ENCODE measurements around the gene EFNA5. TPM values are rescaled to one million over a fixed set of nuclear protein-coding genes. Genes with fewer than 3 reads are reported as not detected.

EFNA5 gene
- total and polyA plus RNA-seq, 2 donors, result 2.1 to 18.9 TPM

DNA sequence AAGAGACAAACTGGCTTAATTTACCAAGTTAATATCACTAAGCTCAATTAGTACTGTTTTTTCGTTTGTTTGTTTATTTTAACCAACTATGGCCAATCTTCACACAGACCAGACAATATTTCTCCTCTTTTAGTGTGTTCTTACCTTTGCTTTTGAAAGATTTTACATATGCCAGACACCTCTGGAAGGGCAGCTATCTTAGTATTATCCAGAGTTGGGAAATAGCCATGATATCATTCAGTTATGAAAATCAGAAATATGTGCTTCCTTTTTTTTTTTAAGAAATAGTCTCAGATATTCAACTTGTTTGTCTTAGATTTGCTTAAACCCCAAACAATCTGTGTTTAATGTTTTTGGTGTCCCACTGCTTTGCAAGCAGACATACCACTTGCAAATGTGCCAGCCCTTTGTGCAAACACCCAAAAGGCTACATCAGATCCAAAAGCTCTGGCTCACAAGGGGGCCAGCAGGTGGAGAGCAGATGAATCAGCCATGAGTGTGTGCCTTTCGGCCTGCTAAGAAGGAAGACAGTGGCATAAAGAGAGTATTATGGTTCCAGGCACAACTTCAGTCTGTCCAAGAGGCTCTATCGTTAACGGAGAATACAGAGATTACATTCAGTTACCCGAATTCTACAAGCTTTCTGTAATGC is 147.6 kb downstream of the EFNA5 start:
- H3K36me3 ChIP-seq (ENCODE audit: insufficient read depth), result no peaks in the 10 kb centered on the region
- no peak for DNase-seq (ENCODE audit: extremely low spot score)
- H3K4me1 ChIP-seq (ENCODE audit: insufficient read depth), result no peaks in the 10 kb centered on the region
- no peak overlapping the region for H3K4me3 ChIP-seq (ENCODE audit: low read depth, low read length)
- no peak overlapping the region for H3K27ac ChIP-seq (ENCODE audit: low read depth)
- 92% methylated on average over 5 of the region's 5 CpGs for WGBS

- no peak for DNase-seq (ENCODE audit: extremely low spot score)
- 98% methylated on average over 4 of the region's 4 CpGs for WGBS
- H3K4me3 ChIP-seq (ENCODE audit: low read depth, low read length), result no peak overlapping the region
- no peaks in the 10 kb centered on the region for H3K4me1 ChIP-seq (ENCODE audit: insufficient read depth)
- no peak overlapping the region for H3K27ac ChIP-seq (ENCODE audit: low read depth)
- H3K36me3 ChIP-seq (ENCODE audit: insufficient read depth), result no peaks in the 10 kb centered on the region
These were observed 148.3 kb downstream of the EFNA5 start for GRCh38 chr5:107522456-107522855.

DNA sequence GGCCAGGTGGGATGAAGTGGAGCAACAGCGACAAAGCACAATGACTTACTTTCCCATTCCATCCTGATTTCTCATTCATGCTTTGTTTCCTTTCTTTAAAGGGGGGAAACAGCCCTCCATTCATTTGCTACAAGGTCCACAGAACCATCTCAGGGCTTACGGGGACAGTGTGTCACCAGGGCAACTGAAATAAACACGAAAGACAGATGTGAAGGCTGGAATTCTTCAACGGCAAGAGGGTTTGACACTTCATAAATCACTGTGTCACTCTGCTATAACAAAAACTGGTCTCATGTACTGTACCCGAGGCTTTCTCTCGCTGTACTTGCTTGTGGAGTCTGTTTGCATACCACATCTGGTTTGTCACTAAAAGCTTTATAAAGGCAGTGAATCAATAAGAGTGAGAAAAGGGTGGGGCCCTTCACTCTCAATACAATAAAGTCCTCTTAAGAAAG is 150.8 kb downstream of the EFNA5 start:
- Histone ChIP-seq H3K36me3 (ENCODE audit: insufficient read depth) (no peaks in the 10 kb centered on the region), H3K4me1 (ENCODE audit: insufficient read depth) (no peaks in the 10 kb centered on the region), H3K4me3 (ENCODE audit: low read depth, low read length) (no peak overlapping the region), H3K27ac (ENCODE audit: low read depth) (no peak overlapping the region)
- no peak for DNase-seq (ENCODE audit: extremely low spot score)
- WGBS, result 20% methylated on average over 6 of the region's 6 CpGs

- WGBS, result 83% methylated on average over 2 of the region's 2 CpGs
- DNase-seq (ENCODE audit: extremely low spot score), result no peak
- H3K4me3 ChIP-seq (ENCODE audit: low read depth, low read length), result no peak overlapping the region
- H3K27ac ChIP-seq (ENCODE audit: low read depth), result no peak overlapping the region
- no peaks in the 10 kb centered on the region for H3K4me1 ChIP-seq (ENCODE audit: insufficient read depth)
- H3K36me3 ChIP-seq (ENCODE audit: insufficient read depth), result no peaks in the 10 kb centered on the region
These were observed 152.1 kb downstream of the EFNA5 start for GRCh38 chr5:107518616-107519015.

DNA sequence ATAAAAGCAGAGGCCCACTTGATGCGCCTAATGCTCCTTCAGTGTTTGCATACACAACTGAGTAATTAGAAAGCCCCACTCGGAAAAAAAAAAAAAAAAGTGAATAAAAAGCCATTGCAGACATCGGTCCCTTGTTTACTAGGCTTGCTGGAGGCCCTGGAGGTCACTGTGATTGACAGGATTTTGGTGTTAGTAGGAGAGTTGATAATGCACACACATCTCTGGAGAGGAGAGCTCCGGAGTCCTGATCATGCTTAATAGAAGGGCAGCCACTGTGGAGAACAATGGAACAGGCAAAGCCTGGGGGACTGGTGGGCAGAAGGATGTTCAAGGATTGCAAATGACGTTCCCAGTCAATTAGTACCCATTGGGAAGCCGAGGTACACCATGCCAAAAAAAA is 152.5 kb downstream of the EFNA5 start:
- no peak overlapping the region for H3K4me3 ChIP-seq (ENCODE audit: low read depth, low read length)
- DNase-seq (ENCODE audit: extremely low spot score), result no peak
- 78% methylated on average over 6 of the region's 6 CpGs for WGBS
- H3K4me1 ChIP-seq (ENCODE audit: insufficient read depth), result no peaks in the 10 kb centered on the region
- no peaks in the 10 kb centered on the region for H3K36me3 ChIP-seq (ENCODE audit: insufficient read depth)
- no peak overlapping the region for H3K27ac ChIP-seq (ENCODE audit: low read depth)

GRCh38 chr5:107517185-107518033 is 153.3 kb downstream of the EFNA5 start:
- 89% methylated on average over 10 of the region's 10 CpGs for WGBS
- Histone ChIP-seq H3K4me1 (ENCODE audit: insufficient read depth) (no peaks in the 10 kb centered on the region), H3K27ac (ENCODE audit: low read depth) (no peak overlapping the region), H3K4me3 (ENCODE audit: low read depth, low read length) (no peak overlapping the region), H3K36me3 (ENCODE audit: insufficient read depth) (no peaks in the 10 kb centered on the region)
- no peak for DNase-seq (ENCODE audit: extremely low spot score)

DNA sequence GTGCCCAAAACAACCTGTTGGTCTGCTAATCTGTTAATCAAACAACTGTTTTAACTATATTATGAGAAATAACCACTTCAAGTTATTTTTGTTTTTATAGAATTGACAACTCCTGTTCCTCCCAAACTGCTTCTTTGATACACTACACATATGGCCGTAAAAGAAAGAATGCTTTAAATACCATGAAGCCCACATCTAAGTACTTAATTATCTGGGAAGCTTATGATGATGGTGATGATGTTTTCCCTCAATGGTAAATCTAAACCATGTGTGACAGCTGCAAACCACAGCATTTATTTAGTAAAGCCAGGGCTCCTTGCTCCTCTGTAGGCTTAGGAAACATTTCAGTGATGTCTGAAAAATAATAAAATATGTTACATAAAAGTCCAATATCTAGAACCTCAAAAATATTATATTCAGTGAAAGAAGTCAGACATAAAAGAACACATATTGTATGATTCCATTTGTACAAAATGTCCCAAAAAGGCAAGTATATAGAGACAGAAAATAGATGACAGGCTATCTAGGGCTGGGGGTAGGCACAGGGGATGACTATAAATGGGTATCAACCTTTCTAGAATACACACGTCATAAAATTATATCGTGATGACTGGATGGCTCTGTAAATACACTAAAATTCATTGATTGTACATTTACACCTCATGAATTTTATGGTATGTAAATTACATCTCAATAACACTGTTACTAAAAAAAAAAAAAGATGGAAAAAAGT is 154.1 kb downstream of the EFNA5 start:
- WGBS, result 67% methylated on average over 3 of the region's 3 CpGs
- Histone ChIP-seq H3K27ac (ENCODE audit: low read depth) (no peak overlapping the region), H3K36me3 (ENCODE audit: insufficient read depth) (no peaks in the 10 kb centered on the region), H3K4me3 (ENCODE audit: low read depth, low read length) (no peak overlapping the region), H3K4me1 (ENCODE audit: insufficient read depth) (no peaks in the 10 kb centered on the region)
- no peak for DNase-seq (ENCODE audit: extremely low spot score)

DNA sequence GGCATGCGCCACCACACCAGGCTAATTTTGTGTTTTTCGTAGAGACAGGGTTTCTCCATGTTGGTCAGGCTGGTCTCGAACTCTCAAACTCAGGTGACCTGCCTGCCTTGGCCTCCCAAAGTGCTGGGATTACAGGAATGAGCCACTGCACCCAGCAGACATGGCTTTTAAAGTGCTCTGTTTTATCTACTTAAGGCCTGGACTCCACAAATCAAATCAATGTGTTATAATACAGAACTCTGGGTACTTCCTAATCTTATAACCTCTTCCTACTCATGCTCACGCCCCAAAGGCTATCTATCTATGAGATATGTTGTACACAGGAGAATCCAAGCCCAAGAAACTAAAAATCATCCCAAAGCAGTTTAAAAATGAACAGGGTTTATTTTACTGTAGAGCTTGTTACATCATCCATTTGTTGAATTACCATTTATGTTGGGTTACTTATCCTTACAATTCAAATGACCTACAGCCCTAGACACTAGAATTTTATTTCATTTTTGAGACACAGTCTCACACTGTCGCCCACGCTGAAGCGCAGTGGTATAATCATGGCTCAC is 155.1 kb downstream of the EFNA5 start:
- no peaks in the 10 kb centered on the region for H3K36me3 ChIP-seq (ENCODE audit: insufficient read depth)
- 97% methylated on average over 7 of the region's 7 CpGs for WGBS
- no peak overlapping the region for H3K4me3 ChIP-seq (ENCODE audit: low read depth, low read length)
- no peaks in the 10 kb centered on the region for H3K4me1 ChIP-seq (ENCODE audit: insufficient read depth)
- no peak overlapping the region for H3K27ac ChIP-seq (ENCODE audit: low read depth)
- DNase-seq (ENCODE audit: extremely low spot score), result no peak

DNA sequence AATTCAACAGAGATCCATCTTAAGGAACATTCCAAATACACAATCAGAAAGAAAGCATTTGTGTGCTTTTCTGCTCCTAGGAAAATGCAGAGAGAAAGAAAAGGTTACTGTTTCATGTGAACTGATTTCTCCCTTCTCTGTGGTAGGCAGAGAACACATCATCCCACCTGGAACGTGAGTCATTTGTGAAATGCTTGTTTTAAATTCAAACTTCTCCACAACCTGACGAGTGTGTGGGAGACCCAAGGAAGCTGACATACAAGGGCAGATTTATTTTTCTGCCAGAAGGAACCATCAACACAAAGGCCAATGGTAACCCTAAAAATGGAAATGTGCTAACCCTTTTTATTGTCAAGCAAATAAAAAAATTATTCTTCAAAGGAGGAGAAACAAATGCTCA is 156.4 kb downstream of the EFNA5 start:
- no peaks in the 10 kb centered on the region for H3K4me1 ChIP-seq (ENCODE audit: insufficient read depth)
- H3K36me3 ChIP-seq (ENCODE audit: insufficient read depth), result no peaks in the 10 kb centered on the region
- no peak overlapping the region for H3K27ac ChIP-seq (ENCODE audit: low read depth)
- no peak overlapping the region for H3K4me3 ChIP-seq (ENCODE audit: low read depth, low read length)
- 88% methylated on average over 2 of the region's 2 CpGs for WGBS
- no peak for DNase-seq (ENCODE audit: extremely low spot score)

DNA sequence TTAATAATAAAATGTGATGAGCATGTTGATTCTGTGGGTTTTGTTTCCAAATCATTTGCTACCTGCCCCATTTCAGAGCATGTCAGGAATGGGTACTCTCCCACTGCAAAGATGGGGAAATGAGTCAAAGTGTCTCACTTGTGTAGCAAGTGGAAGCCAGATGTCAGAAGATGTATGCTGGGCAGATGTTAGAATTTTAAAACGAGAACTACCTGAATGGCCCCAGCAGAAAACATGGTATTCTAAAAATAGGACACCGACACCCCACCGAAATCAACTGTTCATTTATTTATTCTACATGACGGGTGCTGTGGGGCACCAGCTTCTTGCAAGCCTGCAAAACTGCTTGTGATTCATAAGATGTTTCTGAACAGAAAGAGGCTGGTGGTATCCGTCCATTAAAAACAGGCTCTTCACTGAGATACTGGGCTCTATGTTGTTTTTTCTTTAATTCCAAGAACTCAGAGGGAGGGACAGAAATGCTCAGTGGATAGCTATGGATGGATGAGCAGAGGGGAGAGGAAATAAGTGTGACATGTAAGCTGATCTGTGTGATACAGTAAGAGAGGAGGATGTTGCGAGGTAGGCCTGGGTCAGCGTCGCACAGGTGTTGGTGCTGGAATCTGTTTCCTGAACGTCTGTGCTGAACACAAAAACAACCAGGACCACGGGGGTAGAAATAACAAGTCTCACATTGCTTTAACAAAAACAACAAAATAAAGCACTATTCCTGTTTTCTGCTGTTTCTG is 157.2 kb downstream of the EFNA5 start:
- H3K36me3 ChIP-seq (ENCODE audit: insufficient read depth), result no peaks in the 10 kb centered on the region
- WGBS, result 63% methylated on average over 10 of the region's 10 CpGs
- no peak overlapping the region for H3K27ac ChIP-seq (ENCODE audit: low read depth)
- H3K4me1 ChIP-seq (ENCODE audit: insufficient read depth), result no peaks in the 10 kb centered on the region
- DNase-seq (ENCODE audit: extremely low spot score), result no peak
- no peak overlapping the region for H3K4me3 ChIP-seq (ENCODE audit: low read depth, low read length)

- Histone ChIP-seq H3K4me3 (ENCODE audit: low read depth, low read length) (no peak overlapping the region), H3K27ac (ENCODE audit: low read depth) (no peak overlapping the region), H3K36me3 (ENCODE audit: insufficient read depth) (no peaks in the 10 kb centered on the region), H3K4me1 (ENCODE audit: insufficient read depth) (no peaks in the 10 kb centered on the region)
- DNase-seq (ENCODE audit: extremely low spot score), result no peak
- 97% methylated on average over 3 of the region's 3 CpGs for WGBS
These were observed 158.7 kb downstream of the EFNA5 start for GRCh38 chr5:107512029-107512428.

GRCh38 chr5:107510125-107510524 is 160.6 kb downstream of the EFNA5 start:
- no peak overlapping the region for H3K4me3 ChIP-seq (ENCODE audit: low read depth, low read length)
- WGBS, result 91% methylated on average over 3 of the region's 3 CpGs
- H3K4me1 ChIP-seq (ENCODE audit: insufficient read depth), result no peaks in the 10 kb centered on the region
- H3K36me3 ChIP-seq (ENCODE audit: insufficient read depth), result no peaks in the 10 kb centered on the region
- H3K27ac ChIP-seq (ENCODE audit: low read depth), result no peak overlapping the region
- DNase-seq (ENCODE audit: extremely low spot score), result no peak

- 80% methylated on average over 4 of the region's 4 CpGs for WGBS
- DNase-seq (ENCODE audit: extremely low spot score), result no peak
- no peaks in the 10 kb centered on the region for H3K36me3 ChIP-seq (ENCODE audit: insufficient read depth)
- H3K4me1 ChIP-seq (ENCODE audit: insufficient read depth), result no peaks in the 10 kb centered on the region
- H3K27ac ChIP-seq (ENCODE audit: low read depth), result no peak overlapping the region
- no peak overlapping the region for H3K4me3 ChIP-seq (ENCODE audit: low read depth, low read length)
These were observed 162.6 kb downstream of the EFNA5 start for GRCh38 chr5:107508097-107508496.
